ENCODE results near the gene MSX1. TPM values are rescaled to one million over a fixed set of nuclear protein-coding genes. Genes with fewer than 3 reads are reported as not detected.

The MSX1 gene
- total and polyA plus RNA-seq, 2 of the 13 experiments (the other 11 are each of a cell fraction or from before 2014, with no cell fraction given) = 12.1 to 14.9 TPM

- BruUV-seq (replicated peaks) = no TSS peak
- H2AFZ ChIP-seq (ENCODE audit: low read length) = no peak overlapping the region
- no peak for ATAC-seq
- no peak overlapping the region for H3K4me2 ChIP-seq (ENCODE audit: low read depth, low read length)
- CTCF ChIA-PET (ENCODE audit: low intra/inter-chr PET ratio, low total read pairs) = no interaction called here
- no peak overlapping the region for H3K9ac ChIP-seq (ENCODE audit: insufficient read depth, low read depth, low read length)
- WGBS (ENCODE audit: low lambda C conversion rate) = 33% methylated on average over 4 of the region's 5 CpGs
- H3K79me2 ChIP-seq (ENCODE audit: insufficient read depth, low read length) = no peaks in the 10 kb centered on the region
- no peak for FAIRE-seq
- no peaks in the 10 kb centered on the region for H3K36me3 ChIP-seq (replicated peaks in 1 of 2; ENCODE audit: control insufficient read depth in 1 of 2, insufficient read depth in 2 of 2, low read length in 2 of 2)
- H3K9me3 ChIP-seq (ENCODE audit: low read length) = no peaks in the 10 kb centered on the region
- no peaks in the 10 kb centered on the region for H4K20me1 ChIP-seq (ENCODE audit: insufficient read depth, low read length)
- no peak for TF ChIP-seq GATAD2A (CRISPR knock-in tag; IDR thresholded peaks at IDR 0.05)
- no peak for TF ChIP-seq NAIF1 (CRISPR knock-in tag; IDR thresholded peaks at IDR 0.05; ENCODE audit: borderline replicate concordance)
- no peak for TF ChIP-seq FOXK2 (IDR thresholded peaks at IDR 0.05)
- TF ChIP-seq THAP7 (CRISPR knock-in tag; IDR thresholded peaks at IDR 0.05) = no peak
- TF ChIP-seq, protein P1, sequence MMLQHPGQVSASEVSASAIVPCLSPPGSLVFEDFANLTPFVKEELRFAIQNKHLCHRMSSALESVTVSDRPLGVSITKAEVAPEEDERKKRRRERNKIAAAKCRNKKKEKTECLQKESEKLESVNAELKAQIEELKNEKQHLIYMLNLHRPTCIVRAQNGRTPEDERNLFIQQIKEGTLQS (CRISPR knock-in tag; IDR thresholded peaks at IDR 0.05) = no peak
- peak; percentile 92 for TF ChIP-seq LCORL (IDR thresholded peaks at IDR 0.05)
- TF ChIP-seq LCORL (CRISPR knock-in tag; IDR thresholded peaks at IDR 0.05) = no peak
- TF ChIP-seq ZNF3 (CRISPR knock-in tag; IDR thresholded peaks at IDR 0.05) = no peak
- TF ChIP-seq NR3C1 (CRISPR knock-in tag; IDR thresholded peaks at IDR 0.05) = no peak
- TF ChIP-seq RFX5 (IDR thresholded peaks at IDR 0.05; ENCODE audit: low read depth, low read length) = no peak
- in situ Hi-C loops (cut with HindIII; ENCODE audit: extremely low pct_ligation_motif_present, low pct_unique_long_range_greater_than_20kb) (loop anchor here (5.0 to 10.0 kb wide), 2 partner anchors 310 to 388 kb away; no protein-coding TSS in a partner anchor), intact Hi-C loops (cut with micrococcal nuclease; ENCODE audit: unreplicated experiment) (no loop called here)
- no peak overlapping the region for H3K27ac ChIP-seq (ENCODE audit: extremely low read length, insufficient read depth, low read length)
- POLR2A ChIA-PET = no interaction called here
- H3K4me3 ChIP-seq (replicated peaks in 1 of 3; ENCODE audit: insufficient read depth in 1 of 3, low read depth in 2 of 3, low read length in 3 of 3) = no peak overlapping the region
- peaks cover 11% of the 10 kb centered on the region for H3K4me1 ChIP-seq (ENCODE audit: insufficient read depth, low read length)
- peaks cover 0 to 39% of the 10 kb centered on the region in 2 experiments; a peak in 4 of 5 replicates for H3K27me3 ChIP-seq (ENCODE audit: control insufficient read depth in 1 of 2, insufficient read depth in 2 of 2, low read length in 2 of 2)
- DNase-seq (ENCODE audit: low spot score) = no peak
These were observed 15.7 kb downstream of the MSX1 start for GRCh38 chr4:4875147-4875546.

GRCh38 chr4:4875611-4876010 is 16.1 kb downstream of the MSX1 start:
- Histone ChIP-seq H3K4me2 (ENCODE audit: low read depth, low read length) (no peak overlapping the region), H3K79me2 (ENCODE audit: insufficient read depth, low read length) (no peaks in the 10 kb centered on the region), H4K20me1 (ENCODE audit: insufficient read depth, low read length) (no peaks in the 10 kb centered on the region), H3K36me3 (replicated peaks in 1 of 2; ENCODE audit: control insufficient read depth in 1 of 2, insufficient read depth in 2 of 2, low read length in 2 of 2) (no peaks in the 10 kb centered on the region), H3K4me1 (ENCODE audit: insufficient read depth, low read length) (peaks cover 7% of the 10 kb centered on the region), H3K27ac (ENCODE audit: extremely low read length, insufficient read depth, low read length) (no peak overlapping the region), H2AFZ (ENCODE audit: low read length) (no peak overlapping the region), H3K4me3 (replicated peaks in 1 of 3; ENCODE audit: insufficient read depth in 1 of 3, low read depth in 2 of 3, low read length in 3 of 3) (no peak overlapping the region), H3K27me3 (ENCODE audit: control insufficient read depth in 1 of 2, insufficient read depth in 2 of 2, low read length in 2 of 2) (peaks cover 0 to 34% of the 10 kb centered on the region in 2 experiments; a peak in 4 of 5 replicates), H3K9ac (ENCODE audit: insufficient read depth, low read depth, low read length) (no peak overlapping the region), H3K9me3 (ENCODE audit: low read length) (no peaks in the 10 kb centered on the region)
- DNase-seq (ENCODE audit: low spot score) (no peak), FAIRE-seq (no peak), ATAC-seq (no peak)
- no TSS peak for BruUV-seq (replicated peaks)
- WGBS (ENCODE audit: low lambda C conversion rate) = 61% methylated on average over 5 of the region's 5 CpGs
- ChIA-PET POLR2A (no interaction called here), CTCF (ENCODE audit: low intra/inter-chr PET ratio, low total read pairs) (no interaction called here)
- intact Hi-C loops (cut with micrococcal nuclease; ENCODE audit: unreplicated experiment) = no loop called here
- in situ Hi-C loops (cut with HindIII; ENCODE audit: extremely low pct_ligation_motif_present, low pct_unique_long_range_greater_than_20kb) = loop anchor here (5.0 to 10.0 kb wide), 2 partner anchors 311 to 388 kb away; no protein-coding TSS in a partner anchor
- no peak for TF ChIP-seq STAG1 (CRISPR knock-in tag; IDR thresholded peaks at IDR 0.05)
- TF ChIP-seq ZNF3 (CRISPR knock-in tag; IDR thresholded peaks at IDR 0.05) = peak; percentile 91
- no peak for TF ChIP-seq CBX1 (IDR thresholded peaks at IDR 0.05; ENCODE audit: low read depth)
